Duodenal mucosa (tissue), 2 donors: ENCODE data around the gene GPR32.
"Not testable (repeated sequence)": the region's sequence is repeated elsewhere in the genome, so short reads cannot be mapped to it uniquely, and the experiment has no call there.

Experiments used
- H3K27ac ChIP-seq: one replicate; pipeline ENCODE4 v1.7.0; 2013; ENCODE audit warnings: low read depth, low read length
- H3K27me3 ChIP-seq, 2 donors: one replicate each; pipeline ENCODE4 v1.7.0; 2013; ENCODE audit warnings: low read length in 2 of 2, control low read depth in 1 of 2; ENCODE audit not compliant: insufficient read depth in 2 of 2, control insufficient read depth in 1 of 2
- H3K36me3 ChIP-seq, 2 donors: one replicate each; pipeline ENCODE4 v1.7.0; 2013; ENCODE audit warnings: low read length in 2 of 2, control low read depth in 1 of 2; ENCODE audit not compliant: insufficient read depth in 2 of 2, control insufficient read depth in 1 of 2
- H3K4me1 ChIP-seq, 2 donors: one replicate each; pipeline ENCODE4 v1.7.0; 2013; ENCODE audit warnings: low read length in 2 of 2, control low read depth in 1 of 2; ENCODE audit not compliant: insufficient read depth in 2 of 2, control insufficient read depth in 1 of 2
- H3K4me3 ChIP-seq, 2 donors: one replicate each; pipeline ENCODE4 v1.7.0; 2013; ENCODE audit warnings: low read length in 2 of 2, low read depth in 1 of 2
- H3K9ac ChIP-seq, 2 donors: one replicate each; pipeline ENCODE4 v1.7.0; 2013; ENCODE audit warnings: low read length in 2 of 2, low read depth in 1 of 2
- H3K9me3 ChIP-seq, 2 donors: one replicate each; pipeline ENCODE4 v1.7.0; 2013; ENCODE audit warnings: low read length in 2 of 2, control low read depth in 1 of 2; ENCODE audit not compliant: control insufficient read depth in 1 of 2

Gene GPR32

DNA sequence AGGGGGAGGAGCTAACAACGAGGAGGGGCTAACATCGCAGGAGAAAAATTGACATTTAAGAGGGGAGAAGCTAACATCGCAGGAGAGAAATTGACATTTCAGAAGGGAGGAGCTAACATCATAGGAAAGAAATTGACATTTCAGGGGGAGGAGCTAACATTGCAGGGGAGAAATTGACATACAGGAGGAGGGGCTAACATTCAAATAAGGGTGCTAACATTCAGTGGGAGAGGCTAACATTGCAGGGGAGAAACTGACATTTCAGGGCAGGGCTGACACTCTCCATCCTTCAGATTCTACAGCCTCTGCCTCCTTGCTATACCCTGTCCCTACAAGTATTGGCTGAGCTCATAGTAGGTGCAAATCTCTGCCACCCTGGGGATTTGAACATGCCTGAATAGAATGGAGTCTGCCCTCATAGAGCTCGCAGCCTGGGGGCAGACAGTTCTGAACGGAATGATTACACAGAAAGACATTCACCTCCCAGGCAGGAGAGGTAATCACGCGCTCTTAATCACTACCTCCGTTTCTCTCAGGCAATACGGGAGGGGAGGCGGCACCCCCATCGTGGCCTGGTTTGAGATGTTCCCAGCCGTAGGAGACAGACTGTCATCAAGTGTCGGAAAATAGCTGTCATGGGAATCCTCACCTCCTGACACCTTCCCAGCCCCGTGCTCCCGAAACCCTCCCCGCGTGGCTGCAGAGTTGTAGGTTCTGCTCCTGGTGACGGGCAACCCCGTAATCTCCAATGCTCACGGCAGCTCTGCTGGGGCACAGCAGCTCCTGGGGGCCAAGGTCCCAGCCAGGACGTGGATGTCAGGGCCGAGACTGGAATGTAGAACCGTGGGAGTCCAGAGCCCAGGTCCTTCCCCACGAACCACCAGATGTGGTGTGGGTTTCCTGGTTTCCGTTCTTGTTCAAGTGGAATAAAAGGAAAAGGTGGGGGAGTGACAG lies 9.5 kb downstream of the GPR32 start:
- Histone ChIP-seq H3K4me1 (no peaks in the 10 kb centered on the region), H3K36me3 (no peaks in the 10 kb centered on the region), H3K27me3 (peaks cover 31 to 35% of the 10 kb centered on the region in 2 donors), H3K4me3 (no peak overlapping the region), H3K9ac (no peak overlapping the region), H3K27ac (no peak overlapping the region), H3K9me3 (no peaks in the 10 kb centered on the region)

DNA sequence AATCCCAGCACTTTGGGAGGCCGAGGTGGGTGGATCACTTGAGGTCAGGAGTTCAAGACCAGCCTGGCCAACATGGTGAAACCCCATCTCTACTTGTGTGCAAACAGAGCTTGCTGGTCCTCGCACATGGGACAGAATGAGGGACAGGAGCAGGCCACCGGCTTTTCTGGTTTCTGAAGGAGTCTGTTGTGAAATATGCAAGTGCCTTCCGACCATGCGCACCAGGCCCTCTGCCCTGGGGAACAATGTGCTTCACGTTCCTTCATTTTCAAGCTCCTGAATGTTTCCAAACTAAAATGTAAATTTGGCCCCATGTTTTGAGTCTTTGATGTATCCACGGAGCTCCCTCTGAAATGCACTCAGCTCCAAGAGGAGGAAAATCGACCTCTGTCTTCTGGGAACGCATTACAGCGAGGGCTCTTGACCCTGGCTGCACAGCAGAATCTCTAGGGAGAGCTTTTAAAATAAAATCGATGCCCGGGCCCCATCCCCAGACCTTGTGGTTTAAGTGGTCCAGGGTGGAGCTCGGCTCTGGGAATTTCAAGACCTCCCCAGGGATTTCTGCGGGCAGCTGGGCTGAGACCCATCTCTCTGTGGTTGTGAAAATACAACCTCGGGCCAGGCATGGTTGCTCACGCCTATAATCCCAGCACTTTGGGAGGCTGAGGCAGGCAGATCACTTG lies 10.6 kb downstream of the GPR32 start:
- Histone ChIP-seq H3K9me3 (no peaks in the 10 kb centered on the region), H3K9ac (no peak overlapping the region), H3K4me1 (no peaks in the 10 kb centered on the region), H3K4me3 (no peak overlapping the region), H3K27ac (no peak overlapping the region), H3K27me3 (peaks cover 31 to 35% of the 10 kb centered on the region in 2 donors), H3K36me3 (no peaks in the 10 kb centered on the region)

DNA sequence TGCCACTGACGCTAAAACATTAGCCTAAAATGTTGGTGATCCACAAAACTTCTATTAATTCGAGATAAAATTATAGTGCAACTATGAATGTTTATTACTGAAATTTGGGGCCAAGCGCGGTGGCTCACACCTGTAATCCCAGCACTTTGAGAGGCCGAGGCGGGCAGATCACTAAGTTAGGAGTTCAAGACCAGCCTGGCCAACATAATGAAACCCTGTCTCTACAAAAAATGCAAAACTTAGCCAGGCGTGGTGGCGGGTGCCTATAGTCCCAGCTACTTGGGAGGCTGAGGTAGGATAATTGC lies 13.5 kb downstream of the GPR32 start:
- H3K9ac ChIP-seq, H3K4me3 ChIP-seq, H3K36me3 ChIP-seq, H3K4me1 ChIP-seq, H3K9me3 ChIP-seq, H3K27ac ChIP-seq: not testable (repeated sequence)
- H3K27me3 ChIP-seq, result peaks cover 18 to 19% of the 10 kb centered on the region in 2 donors

DNA sequence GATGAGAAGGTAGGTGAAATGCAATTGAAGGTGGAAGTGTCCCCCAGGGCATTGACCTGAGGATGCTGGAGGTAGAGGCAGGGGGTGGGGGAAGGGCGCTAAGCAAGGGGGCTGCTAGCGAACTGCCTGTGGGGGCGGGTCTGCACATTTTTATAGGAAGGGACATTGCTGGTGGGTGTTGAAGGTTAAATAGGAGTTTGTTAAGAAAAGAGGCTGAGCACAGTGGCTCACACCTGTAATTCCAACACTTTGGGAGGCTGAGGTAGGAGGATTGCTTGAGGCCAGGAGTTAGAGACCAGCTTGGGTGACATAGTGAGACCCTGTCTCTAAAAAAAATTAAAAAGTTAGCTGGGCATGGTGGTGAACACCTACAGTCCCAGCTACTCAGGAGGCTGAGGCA lies 14.4 kb downstream of the GPR32 start:
- H3K27me3 ChIP-seq, result peaks cover 9 to 11% of the 10 kb centered on the region in 2 donors
- H3K9me3 ChIP-seq, result no peaks in the 10 kb centered on the region
- H3K9ac ChIP-seq, result no peak overlapping the region
- no peak overlapping the region for H3K4me3 ChIP-seq
- no peaks in the 10 kb centered on the region for H3K36me3 ChIP-seq
- no peak overlapping the region for H3K27ac ChIP-seq
- H3K4me1 ChIP-seq, result no peaks in the 10 kb centered on the region

DNA sequence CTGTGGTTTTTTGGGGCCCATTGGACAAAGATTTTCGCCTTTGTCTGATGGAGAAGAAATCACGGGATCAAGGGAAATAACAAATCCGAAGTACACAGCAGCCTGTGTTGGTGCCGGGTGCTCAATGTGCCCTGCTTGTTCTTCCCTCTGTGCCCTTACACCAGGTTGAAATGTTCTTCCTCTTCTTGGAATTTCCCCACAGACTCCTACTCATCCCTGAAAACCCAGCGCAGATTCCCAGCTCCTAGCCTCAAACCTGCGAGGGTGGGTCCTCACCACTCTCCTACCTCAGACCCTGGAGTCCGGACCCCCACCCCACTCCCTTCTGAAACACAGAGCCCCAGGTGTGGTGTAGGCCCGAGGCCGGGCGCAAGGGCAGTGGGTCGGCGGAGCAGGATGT lies 15.1 kb downstream of the GPR32 start:
- no peak overlapping the region for H3K9ac ChIP-seq
- H3K9me3 ChIP-seq, result no peaks in the 10 kb centered on the region
- no peaks in the 10 kb centered on the region for H3K36me3 ChIP-seq
- no peaks in the 10 kb centered on the region for H3K4me1 ChIP-seq
- peaks cover 4 to 6% of the 10 kb centered on the region in 2 donors for H3K27me3 ChIP-seq
- no peak overlapping the region for H3K4me3 ChIP-seq
- H3K27ac ChIP-seq, result no peak overlapping the region

DNA sequence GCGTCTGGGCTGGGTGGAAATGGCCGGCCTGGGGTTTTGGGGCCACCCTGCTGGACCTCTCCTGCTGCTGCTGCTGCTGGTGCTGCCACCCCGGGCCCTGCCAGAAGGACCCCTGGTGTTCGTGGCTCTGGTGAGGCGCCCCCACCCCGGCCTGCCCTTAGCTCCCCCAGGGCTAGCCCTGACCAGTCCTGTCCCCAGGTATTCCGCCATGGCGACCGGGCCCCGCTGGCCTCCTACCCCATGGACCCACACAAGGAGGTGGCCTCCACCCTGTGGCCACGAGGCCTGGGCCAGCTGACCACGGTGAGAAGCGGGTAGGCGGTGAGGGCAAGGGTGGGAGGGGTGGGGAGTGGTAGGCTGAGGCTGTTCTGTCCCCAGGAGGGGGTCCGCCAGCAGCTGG lies 20.1 kb downstream of the GPR32 start, which contains the start of gene ACP4:
ACP4 (plus strand) TSS at position 20 of the 400 bp plus-strand sequence; CDS start at position 20, 0 bp downstream.
- H3K27me3 ChIP-seq, result peaks cover 5 to 6% of the 10 kb centered on the region in 2 donors
- H3K4me1 ChIP-seq, result peaks cover 0 to 5% of the 10 kb centered on the region in 2 donors
- no peaks in the 10 kb centered on the region for H3K9me3 ChIP-seq
- H3K36me3 ChIP-seq, result no peaks in the 10 kb centered on the region
- H3K27ac ChIP-seq, result no peak within 1 kb of the TSS
- H3K4me3 ChIP-seq, result no peak within 1 kb of the TSS
- no peak within 1 kb of the TSS for H3K9ac ChIP-seq

DNA sequence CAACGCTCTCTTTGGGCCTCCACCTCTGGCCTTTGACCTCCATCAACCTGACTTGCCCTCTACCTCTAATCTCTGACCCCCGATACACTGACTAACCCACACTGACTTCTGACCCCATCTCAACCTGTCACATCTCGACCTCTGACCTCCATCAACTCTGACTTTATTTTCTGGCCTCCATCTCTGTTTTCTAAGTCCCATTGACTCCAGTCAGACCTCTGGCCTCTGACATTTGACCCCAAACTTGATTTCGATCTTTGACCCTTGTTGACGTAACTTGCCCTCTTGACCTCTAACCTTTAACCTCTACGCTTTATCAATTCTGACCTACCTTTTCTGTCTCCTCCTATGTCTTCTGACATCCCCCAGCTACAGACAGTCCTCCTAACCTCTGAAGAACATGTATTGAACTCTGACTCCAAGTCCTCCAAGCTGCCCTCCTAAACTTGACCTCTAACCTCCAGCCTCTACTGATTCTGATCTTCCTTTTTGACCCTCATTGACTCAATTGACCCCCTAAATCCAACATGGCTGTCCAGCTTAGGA lies 20.7 kb downstream of the GPR32 start:
- Histone ChIP-seq H3K27ac (no peak overlapping the region), H3K9ac (no peak overlapping the region), H3K36me3 (no peaks in the 10 kb centered on the region), H3K27me3 (peaks cover 5 to 6% of the 10 kb centered on the region in 2 donors), H3K4me3 (no peak overlapping the region), H3K4me1 (peaks cover 0 to 5% of the 10 kb centered on the region in 2 donors), H3K9me3 (no peaks in the 10 kb centered on the region)

DNA sequence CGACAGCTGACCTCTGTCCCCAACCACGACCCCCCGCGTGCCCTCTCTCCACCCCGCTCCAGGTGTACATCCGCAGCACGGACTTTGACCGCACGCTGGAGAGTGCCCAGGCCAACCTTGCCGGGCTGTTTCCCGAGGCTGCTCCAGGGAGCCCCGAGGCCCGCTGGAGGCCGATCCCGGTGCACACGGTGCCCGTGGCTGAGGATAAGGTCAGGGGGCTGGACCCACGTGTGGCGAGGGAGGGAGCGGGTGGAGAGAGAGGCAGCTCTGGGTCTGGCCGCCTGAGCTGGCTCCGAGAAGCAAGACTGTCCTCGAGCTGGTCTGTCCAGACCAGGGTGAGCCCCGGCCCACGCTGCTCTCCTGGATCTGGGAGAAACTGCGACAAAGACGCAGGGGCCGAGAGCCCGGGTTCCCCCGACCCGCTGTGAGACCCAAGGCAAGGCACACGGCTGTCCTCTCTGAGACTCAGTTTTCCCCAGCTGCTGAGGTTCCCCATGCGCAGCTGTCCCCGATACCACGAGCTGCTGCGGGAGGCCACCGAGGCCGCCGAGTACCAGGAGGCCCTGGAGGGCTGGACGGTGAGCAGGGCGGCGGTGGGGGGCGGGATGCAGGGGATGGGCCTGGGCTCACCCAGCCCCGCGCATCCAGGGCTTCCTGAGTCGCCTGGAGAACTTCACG lies 21.5 kb downstream of the GPR32 start:
- peaks cover 5 to 6% of the 10 kb centered on the region in 2 donors for H3K27me3 ChIP-seq
- H3K4me3 ChIP-seq, result no peak overlapping the region
- no peaks in the 10 kb centered on the region for H3K9me3 ChIP-seq
- peaks cover 0 to under 1% of the 10 kb centered on the region in 2 donors for H3K36me3 ChIP-seq
- peaks cover 0 to 5% of the 10 kb centered on the region in 2 donors for H3K4me1 ChIP-seq
- no peak overlapping the region for H3K9ac ChIP-seq
- no peak overlapping the region for H3K27ac ChIP-seq

DNA sequence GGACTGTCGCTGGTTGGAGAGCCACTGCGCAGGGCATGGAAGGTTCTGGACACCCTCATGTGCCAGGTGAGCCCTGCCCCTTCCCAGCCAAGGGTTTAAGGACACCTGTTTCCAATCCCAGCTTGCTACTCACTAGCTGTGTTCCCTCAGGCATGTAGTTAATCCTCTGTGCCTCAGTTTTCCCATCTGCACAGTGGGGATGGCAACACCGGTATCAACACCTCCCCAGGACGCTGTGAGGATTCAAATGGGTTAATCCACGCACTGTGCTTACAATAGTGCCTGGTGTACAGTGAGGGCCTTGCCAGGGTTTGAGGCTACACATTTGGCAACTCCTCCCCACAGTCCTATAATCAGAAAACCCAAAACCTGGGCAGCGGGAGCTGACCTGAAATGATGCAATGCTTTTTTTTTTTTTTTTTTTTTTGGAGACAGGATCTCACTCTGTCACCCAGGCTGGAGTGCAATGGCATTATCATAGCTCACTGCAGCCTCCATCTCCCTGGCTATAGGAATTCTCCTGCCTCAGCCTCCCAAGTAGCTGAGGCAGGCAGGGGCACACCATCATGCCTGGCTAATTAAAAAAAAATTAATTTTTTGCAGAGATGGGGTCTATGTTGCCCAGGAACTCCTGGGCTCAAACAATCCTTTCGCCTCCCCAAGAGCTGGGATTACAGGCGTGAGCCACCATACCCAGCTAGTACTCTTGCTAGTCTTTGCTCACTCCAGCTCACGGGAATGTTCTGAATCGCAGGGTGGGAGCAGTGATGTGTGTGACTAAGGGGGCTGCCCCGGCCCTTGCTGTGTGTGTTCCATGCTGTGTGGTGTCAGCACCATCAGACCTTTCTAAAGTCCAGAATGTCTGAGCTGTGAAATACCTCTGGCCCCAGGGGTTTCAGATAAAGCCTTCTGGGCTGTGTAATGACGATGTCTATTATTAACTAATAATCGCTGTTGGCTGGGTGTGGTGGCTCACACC lies 22.3 kb downstream of the GPR32 start:
- no peak overlapping the region for H3K27ac ChIP-seq
- peaks cover 5 to 6% of the 10 kb centered on the region in 2 donors for H3K27me3 ChIP-seq
- peaks cover 2 to 8% of the 10 kb centered on the region in 2 donors for H3K36me3 ChIP-seq

More for the DNA sequence above, 22.3 kb downstream of the GPR32 start:
- H3K4me1 ChIP-seq, result peaks cover 0 to 5% of the 10 kb centered on the region in 2 donors
- H3K9me3 ChIP-seq, result no peaks in the 10 kb centered on the region
- H3K9ac ChIP-seq, result no peak overlapping the region
- H3K4me3 ChIP-seq, result no peak overlapping the region
